AG04449 (cell line): ENCODE data around the gene PITX1.

Experiments used
- CTCF ChIA-PET: fragments of 350-600 bp; formaldehyde crosslinking; extraction: SDS; loops from one replicate; lab custom pipeline; 2021; ENCODE audit warnings: antibody characterized with exemption; lab: Yijun Ruan, JAX
- POLR2A ChIA-PET: fragments of 400-600, 350-600 bp; formaldehyde crosslinking; extraction: SDS; loops from one replicate; lab custom pipeline; 2020; ENCODE audit warnings: antibody characterized with exemption, inconsistent platforms; lab: Yijun Ruan, JAX
- DNase-seq: peaks from one replicate; pipeline ENCODE4 v3.0.0-alpha.2; 2010; ENCODE audit warnings: low read depth, low spot score
- H3K4me3 ChIP-seq: 2 replicates; pipeline ENCODE4 v1.5.1; 2011; ENCODE audit warnings: low read depth, mild to moderate bottlenecking, control low read depth, low read length
- CTCF ChIP-seq: IDR thresholded peaks from one replicate; pipeline ENCODE4 v1.5.1; 2011; ENCODE audit warnings: mild to moderate bottlenecking, moderate library complexity, low read length, control low read depth, inconsistent platforms; ENCODE audit not compliant: insufficient read depth; ENCODE audit errors: missing control alignments

Gene PITX1

GRCh38 chr5:135038813-135039270, 4.8 kb upstream of the PITX1 start:
- TF ChIP-seq CTCF, result no peak
- CTCF ChIA-PET, result no interaction called here
- no peak overlapping the region for H3K4me3 ChIP-seq
- DNase-seq, result no peak
- POLR2A ChIA-PET, result no interaction called here

- POLR2A ChIA-PET, result no interaction called here
- no peak for TF ChIP-seq CTCF
- no peak for DNase-seq
- no peak overlapping the region for H3K4me3 ChIP-seq
- CTCF ChIA-PET, result interaction anchor here (1.2 kb wide), 1 partner anchor 9 kb away, joined by 3 read pairs; no protein-coding TSS in a partner anchor
Observed at GRCh38 chr5:135038205-135038812, 4.3 kb upstream of the PITX1 start.

GRCh38 chr5:135037519-135038204, 3.6 kb upstream of the PITX1 start:
- no peak for TF ChIP-seq CTCF

GRCh38 chr5:135036405-135036804, 2.4 kb upstream of the PITX1 start:
- no peak overlapping the region for H3K4me3 ChIP-seq
- no peak for DNase-seq
- ChIA-PET CTCF (interaction anchor here (1.2 kb wide), 1 partner anchor 389 kb away, joined by 3 read pairs; no protein-coding TSS in a partner anchor), POLR2A (no interaction called here)
- TF ChIP-seq CTCF, result no peak

More at GRCh38 chr5:135037519-135038204, 3.6 kb upstream of the PITX1 start:
- DNase-seq, result no peak
- POLR2A ChIA-PET, result no interaction called here
- CTCF ChIA-PET, result interaction anchor here (1.1 to 1.2 kb wide), 2 partner anchors 9 to 173 kb away, joined by 3 read pairs; no protein-coding TSS in a partner anchor
- no peak overlapping the region for H3K4me3 ChIP-seq

- no peak overlapping the region for H3K4me3 ChIP-seq
- no peak for TF ChIP-seq CTCF
- DNase-seq, result no peak
- CTCF ChIA-PET, result interaction anchor here (0.9 to 1.5 kb wide), 3 partner anchors 148 to 390 kb away, joined by 3 read pairs; no protein-coding TSS in a partner anchor
- POLR2A ChIA-PET, result no interaction called here
Observed at GRCh38 chr5:135035678-135036030, 1.6 kb upstream of the PITX1 start.

- POLR2A ChIA-PET, result no interaction called here
- no peak overlapping the region for H3K4me3 ChIP-seq
- no peak for TF ChIP-seq CTCF
- no peak for DNase-seq
- CTCF ChIA-PET, result interaction anchor here (0.9 to 1.5 kb wide), 3 partner anchors 148 to 391 kb away, joined by 3 read pairs; no protein-coding TSS in a partner anchor
Observed at GRCh38 chr5:135034963-135035677, 1.1 kb upstream of the PITX1 start.
